ENCODE data around the gene CYB5RL.

- TF ChIP-seq, protein P1, sequence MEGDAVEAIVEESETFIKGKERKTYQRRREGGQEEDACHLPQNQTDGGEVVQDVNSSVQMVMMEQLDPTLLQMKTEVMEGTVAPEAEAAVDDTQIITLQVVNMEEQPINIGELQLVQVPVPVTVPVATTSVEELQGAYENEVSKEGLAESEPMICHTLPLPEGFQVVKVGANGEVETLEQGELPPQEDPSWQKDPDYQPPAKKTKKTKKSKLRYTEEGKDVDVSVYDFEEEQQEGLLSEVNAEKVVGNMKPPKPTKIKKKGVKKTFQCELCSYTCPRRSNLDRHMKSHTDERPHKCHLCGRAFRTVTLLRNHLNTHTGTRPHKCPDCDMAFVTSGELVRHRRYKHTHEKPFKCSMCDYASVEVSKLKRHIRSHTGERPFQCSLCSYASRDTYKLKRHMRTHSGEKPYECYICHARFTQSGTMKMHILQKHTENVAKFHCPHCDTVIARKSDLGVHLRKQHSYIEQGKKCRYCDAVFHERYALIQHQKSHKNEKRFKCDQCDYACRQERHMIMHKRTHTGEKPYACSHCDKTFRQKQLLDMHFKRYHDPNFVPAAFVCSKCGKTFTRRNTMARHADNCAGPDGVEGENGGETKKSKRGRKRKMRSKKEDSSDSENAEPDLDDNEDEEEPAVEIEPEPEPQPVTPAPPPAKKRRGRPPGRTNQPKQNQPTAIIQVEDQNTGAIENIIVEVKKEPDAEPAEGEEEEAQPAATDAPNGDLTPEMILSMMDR (IDR thresholded peaks at IDR 0.05) = no peak
- TF ChIP-seq POLR2A (IDR thresholded peaks at IDR 0.05) = no peak
Measured at GRCh38 chr1:54221113-54221834, 21.4 kb upstream of the CYB5RL start.
